GM21515 (cell line): ENCODE measurements around the gene PRM3.

Experiments used
- ATAC-seq: cut with Tn5 transposase; IDR thresholded peaks from one replicate; pipeline ENCODE4 v1.9.1; 2021; ENCODE audit not compliant: unreplicated experiment

PRM3 gene

GRCh38 chr16:11272921-11273720, at the start of gene PRM3:
Gene PRM3 (minus strand): TSS chr16:11273629. CDS start chr16:11273595, 34 bp downstream.
- ATAC-seq: no peak

GRCh38 chr16:11322823-11323222, 49.4 kb upstream of the PRM3 start:
- no peak for ATAC-seq

GRCh38 chr16:11321662-11322061, 48.2 kb upstream of the PRM3 start:
- no peak for ATAC-seq

GRCh38 chr16:11320170-11320569, 46.7 kb upstream of the PRM3 start:
- ATAC-seq: no peak

- ATAC-seq: no peak
These were observed 46.2 kb upstream of the PRM3 start for GRCh38 chr16:11319529-11320146.

GRCh38 chr16:11318817-11319216, 45.4 kb upstream of the PRM3 start:
- no peak for ATAC-seq

- no peak for ATAC-seq
These were observed 43.0 kb upstream of the PRM3 start for GRCh38 chr16:11316331-11317015.

- no peak for ATAC-seq
These were observed 42.1 kb upstream of the PRM3 start for GRCh38 chr16:11315510-11315909.

- ATAC-seq: no peak
These were observed 41.0 kb upstream of the PRM3 start for GRCh38 chr16:11314309-11314894.

- ATAC-seq: no peak
These were observed 40.3 kb upstream of the PRM3 start for GRCh38 chr16:11313493-11314308.

- ATAC-seq: no peak
These were observed 39.5 kb upstream of the PRM3 start for GRCh38 chr16:11312718-11313492.

GRCh38 chr16:11310997-11311561, 37.6 kb upstream of the PRM3 start:
- ATAC-seq: peak; percentile 31

- no peak for ATAC-seq
These were observed 37.2 kb upstream of the PRM3 start for GRCh38 chr16:11310634-11310977.

GRCh38 chr16:11309895-11310633, 36.6 kb upstream of the PRM3 start:
- ATAC-seq: no peak

GRCh38 chr16:11308493-11309283, 35.3 kb upstream of the PRM3 start:
- ATAC-seq: no peak

GRCh38 chr16:11307639-11308492, 34.4 kb upstream of the PRM3 start:
- ATAC-seq: no peak

- no peak for ATAC-seq
These were observed 33.7 kb upstream of the PRM3 start for GRCh38 chr16:11306997-11307638.
